Activated T-cell treated with anti-CD3 and anti-CD28 coated beads for 48 hours (primary cell): ENCODE data around the gene GCN1.

Experiments
- DNase-seq: peaks from one replicate; pipeline ENCODE4 v3.0.0-alpha.2; 2020; ENCODE audit warnings: low read depth

GCN1 gene

DNA sequence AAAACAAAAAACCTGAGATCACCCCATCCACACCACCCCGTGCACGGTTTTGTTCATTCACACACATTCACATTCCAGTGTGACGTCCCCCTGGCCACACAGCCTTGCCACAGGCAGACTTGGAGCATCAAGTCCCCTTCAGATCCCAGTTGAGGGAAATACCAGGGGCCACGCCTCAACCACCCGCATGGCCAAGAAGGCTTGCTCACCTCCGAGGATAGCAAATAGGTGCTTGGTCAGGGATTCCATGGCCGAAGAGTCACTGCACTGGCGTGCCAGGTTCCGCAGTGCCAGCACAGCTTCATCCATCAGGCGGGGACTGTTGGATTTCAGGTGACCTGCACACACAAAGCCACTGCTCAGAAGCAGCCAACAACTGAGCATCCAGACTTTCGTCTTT, 19.0 kb downstream of the GCN1 start:
- no peak for DNase-seq

DNA sequence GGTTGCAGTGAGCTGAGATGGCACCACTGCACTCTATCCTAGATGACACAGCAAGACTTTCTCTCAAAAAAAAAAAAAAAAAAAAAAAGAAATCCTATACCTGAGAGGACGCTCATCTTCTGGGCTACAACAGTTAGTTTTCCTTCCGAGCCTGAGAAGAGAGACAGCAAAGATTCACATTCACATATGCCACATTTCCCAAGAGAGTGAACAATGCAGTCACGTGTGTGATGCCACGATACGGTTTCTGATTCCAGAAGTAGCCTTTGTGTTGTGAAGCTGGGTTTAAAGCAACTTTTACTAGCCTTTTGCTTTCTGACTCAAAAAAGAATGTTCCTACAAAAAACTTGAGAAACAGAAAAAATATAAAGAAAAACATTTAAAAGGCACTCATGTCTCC, 19.5 kb downstream of the GCN1 start:
- no peak for DNase-seq

DNA sequence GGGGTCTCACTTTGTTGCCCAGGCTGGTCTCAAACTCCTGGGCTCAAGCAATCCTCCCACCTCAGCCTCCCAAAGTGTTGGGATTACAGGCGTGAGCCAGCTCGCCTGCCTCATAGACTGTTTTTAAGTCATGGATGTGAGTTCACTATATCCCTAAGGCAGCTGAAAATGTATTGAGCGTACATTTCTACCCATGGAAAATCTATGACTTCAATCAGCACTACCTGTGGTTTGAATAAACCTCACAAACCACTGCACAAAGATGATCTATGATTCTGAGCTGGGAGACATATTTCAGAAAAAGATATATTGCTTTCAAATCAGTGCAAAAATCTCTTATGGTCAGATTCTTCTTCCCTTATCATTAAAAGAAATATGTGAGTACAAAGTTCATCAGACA, 22.5 kb downstream of the GCN1 start:
- DNase-seq = no peak

DNA sequence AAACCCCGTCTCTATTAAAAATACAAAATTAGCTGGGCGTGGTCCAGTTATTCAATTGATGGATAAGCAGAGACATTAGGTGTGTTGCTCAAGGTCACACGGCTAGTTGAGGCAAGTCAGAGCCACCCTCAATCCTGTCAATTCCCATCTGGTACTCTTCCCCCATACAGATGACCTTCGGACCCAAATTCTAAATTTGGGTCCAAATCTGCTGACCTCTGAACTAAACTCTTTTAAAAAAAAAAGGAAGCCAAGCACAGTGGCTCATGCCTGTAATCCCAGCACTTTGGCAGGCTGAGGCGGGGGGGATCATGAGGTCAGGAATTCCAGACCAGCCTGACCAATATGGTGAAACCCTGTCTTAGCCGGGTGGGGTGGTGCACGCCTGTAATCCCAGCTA, 23.9 kb downstream of the GCN1 start:
- DNase-seq = no peak

DNA sequence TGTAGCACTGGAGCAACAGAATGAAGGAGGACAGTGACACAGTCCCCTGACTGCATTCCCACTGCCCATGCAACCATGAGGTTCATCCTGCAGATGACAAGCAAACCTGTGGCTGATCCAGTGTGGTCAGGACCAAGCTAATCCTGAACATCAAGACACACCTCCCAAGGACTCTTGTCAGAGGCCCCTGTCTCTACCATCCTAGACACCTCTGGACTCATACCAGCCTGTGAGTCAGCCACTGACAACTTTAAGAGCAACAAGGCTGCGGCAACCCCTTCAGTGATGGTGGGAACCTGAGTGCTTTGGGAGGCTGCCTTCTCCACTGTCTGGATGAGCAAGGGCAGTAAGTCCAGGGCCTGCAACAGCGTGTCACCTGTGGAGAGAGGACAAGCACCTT, 24.6 kb downstream of the GCN1 start:
- DNase-seq = no peak

DNA sequence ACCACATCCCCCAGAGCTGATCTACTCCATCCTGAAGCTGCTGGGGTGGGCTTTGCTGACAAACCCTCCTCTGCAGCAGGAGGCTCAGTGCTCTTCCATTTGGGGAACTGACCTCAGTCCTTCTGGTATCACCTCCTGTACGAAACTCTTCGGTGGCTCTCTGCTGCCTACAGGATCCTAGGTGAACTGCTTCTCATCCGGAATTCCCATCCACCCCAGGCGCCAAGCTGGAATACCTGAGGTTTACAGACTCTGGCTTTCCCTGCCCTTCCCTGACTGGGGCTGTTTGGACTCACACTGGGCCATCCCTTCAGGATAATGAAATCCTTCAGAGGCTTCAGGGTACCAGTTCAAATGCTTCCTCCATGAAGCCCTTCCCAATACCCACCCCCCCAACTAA, 26.2 kb downstream of the GCN1 start:
- no peak for DNase-seq

DNA sequence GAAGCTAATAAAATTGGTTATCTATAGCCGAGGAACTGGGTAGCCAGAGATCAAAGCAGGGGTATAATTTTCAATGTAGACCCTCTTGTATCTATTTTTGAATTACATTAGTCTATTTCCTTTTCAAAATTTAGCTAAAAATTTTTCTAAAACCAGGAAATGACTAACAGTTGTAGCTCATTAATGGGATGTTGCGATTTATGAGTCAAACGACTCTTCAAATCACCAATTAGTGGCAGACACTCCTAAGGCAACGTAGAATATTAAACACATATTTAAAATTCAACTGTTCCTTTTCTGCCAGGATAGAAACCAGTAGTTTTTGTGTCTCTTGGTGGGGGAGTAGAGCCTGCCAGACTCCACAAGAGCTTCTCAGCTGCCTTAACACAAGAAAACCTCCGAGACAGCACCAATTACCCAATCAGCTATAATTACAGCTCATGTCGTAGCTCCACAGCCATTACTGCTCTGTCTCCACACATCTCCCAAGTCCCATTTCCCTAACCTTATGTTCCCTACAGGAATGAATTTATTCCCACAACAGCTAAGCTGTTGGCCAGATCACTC, 26.9 kb downstream of the GCN1 start:
- no peak for DNase-seq

DNA sequence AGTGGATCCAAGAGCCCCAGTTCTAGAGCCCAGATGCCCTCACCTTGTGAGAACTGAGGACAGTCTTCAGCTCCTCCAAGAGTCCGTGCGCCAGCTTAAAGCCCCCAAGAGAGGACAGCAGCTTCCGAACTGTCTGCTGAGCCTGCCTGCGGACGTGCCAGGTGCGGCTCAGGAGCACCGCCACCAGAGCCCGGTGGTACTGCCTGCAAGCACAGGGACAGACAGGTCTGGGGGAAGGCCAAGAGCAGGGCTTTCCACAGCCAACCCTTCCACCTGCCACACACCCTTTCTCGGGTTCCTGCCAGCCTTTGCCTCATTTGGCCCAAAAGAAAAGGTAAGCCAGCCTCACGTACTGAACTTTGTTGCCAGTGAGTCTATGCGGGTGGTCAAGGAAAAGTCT, 30.2 kb downstream of the GCN1 start:
- no peak for DNase-seq

DNA sequence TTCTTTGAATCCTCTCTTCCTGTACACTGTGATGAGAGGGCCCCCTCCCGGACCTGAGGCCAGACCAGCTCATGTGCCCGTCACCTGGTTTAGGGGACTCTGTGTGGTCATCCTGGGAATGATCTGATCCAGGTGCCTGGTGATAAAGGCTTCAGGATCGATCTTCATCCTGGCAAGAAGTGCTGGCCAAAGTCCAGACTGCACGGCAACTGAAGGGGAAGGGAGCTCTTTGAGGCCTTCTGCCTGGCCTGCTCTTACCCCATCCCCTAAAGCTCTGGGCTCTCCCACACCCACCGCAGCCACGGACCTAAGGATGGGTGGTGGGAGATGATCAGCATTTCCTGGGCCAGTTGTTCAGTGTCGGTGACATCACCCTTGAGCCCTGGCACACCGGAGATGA, 31.8 kb downstream of the GCN1 start:
- no peak for DNase-seq

DNA sequence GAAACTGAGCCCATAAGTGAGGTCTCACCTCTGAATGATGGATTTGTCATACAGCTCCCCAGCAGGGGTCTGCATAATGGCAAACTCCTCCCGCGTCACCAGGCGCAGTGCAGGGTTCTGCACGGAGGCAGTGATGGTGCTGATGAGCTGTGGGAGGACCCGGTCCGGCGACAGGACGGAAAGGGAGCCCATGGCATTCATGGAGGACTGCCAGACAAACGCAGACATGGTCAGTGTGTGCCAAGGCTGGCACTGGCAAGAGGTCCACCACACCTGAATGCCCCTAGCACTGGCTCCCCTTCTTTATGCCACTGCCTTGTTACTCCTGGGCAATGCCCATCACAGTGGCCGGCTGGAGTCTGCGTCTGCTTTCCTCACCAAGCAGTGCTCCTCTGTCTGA, 32.7 kb downstream of the GCN1 start:
- DNase-seq = no peak

DNA sequence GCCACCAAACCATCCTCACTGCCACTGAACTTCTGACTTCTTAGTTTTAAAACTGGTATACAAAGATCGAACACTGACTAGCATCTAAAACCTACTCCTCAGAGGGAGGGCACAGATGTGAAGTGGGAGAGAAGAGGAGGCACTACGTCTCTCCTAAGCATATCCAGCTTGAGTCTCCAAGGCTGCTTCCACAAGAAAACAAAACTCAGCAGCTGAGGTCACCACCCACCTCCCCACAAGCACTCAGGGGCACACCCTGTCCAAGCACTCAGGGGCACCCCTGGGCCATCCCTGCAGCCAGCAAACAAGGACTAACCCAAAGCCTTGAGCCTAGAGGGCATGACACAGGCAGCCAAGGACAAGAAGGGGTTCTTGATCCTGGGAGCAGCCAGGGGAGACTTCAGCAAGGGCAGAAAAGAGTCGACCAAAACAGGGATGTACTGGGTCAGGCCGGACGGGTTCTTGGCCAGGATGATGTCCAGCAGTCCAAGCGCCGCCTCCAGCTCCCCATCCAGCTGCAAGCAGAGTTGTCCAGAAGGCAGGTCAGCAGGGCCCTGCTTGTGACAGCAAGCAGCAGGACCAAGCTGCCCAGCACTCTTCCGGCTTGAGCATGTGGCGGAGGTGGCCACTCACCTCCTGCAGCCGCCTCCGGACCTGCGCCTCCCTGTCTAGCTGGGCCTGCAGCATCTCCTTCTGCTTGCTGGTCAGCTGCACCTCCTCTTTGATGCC, 34.8 kb downstream of the GCN1 start:
- DNase-seq = no peak

DNA sequence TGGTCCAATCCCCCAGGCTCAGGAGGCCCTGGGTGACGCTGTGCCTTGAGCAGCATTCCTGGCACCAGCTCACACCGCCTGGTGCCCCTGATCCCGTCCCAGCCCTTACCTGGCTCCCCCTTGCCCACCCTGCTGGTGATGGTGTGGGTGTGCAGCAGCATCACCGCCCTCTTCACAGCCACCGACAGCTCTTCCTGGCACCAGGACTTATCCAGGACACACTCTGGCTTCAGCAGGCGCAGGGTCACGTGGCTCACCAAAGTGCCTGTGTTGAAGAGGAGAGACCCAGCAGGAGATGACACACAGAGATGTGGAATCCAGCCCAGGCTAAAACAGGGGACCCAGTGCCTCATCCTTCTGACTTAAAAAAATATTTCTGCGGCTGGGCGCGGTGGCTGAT, 36.2 kb downstream of the GCN1 start:
- no peak for DNase-seq

DNA sequence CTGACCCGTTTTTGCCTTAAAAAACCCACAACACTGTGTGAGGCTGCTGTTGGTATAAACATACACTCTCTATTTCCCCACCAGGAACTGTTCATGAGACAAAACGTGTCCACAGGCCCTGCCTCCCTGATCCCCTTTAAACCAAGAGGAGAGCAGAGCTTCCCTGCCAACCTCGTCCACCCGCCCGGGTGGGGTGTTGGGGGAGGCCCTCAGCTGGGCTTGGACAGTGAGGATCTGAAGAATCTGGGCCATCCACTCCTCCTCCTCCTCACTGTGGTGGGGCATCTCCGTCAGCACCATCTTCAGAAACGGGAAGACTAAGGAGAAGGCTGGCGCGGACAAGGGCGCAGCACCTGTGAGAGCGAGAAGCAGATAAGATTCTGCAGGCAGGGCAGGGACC, 36.8 kb downstream of the GCN1 start:
- no peak for DNase-seq

DNA sequence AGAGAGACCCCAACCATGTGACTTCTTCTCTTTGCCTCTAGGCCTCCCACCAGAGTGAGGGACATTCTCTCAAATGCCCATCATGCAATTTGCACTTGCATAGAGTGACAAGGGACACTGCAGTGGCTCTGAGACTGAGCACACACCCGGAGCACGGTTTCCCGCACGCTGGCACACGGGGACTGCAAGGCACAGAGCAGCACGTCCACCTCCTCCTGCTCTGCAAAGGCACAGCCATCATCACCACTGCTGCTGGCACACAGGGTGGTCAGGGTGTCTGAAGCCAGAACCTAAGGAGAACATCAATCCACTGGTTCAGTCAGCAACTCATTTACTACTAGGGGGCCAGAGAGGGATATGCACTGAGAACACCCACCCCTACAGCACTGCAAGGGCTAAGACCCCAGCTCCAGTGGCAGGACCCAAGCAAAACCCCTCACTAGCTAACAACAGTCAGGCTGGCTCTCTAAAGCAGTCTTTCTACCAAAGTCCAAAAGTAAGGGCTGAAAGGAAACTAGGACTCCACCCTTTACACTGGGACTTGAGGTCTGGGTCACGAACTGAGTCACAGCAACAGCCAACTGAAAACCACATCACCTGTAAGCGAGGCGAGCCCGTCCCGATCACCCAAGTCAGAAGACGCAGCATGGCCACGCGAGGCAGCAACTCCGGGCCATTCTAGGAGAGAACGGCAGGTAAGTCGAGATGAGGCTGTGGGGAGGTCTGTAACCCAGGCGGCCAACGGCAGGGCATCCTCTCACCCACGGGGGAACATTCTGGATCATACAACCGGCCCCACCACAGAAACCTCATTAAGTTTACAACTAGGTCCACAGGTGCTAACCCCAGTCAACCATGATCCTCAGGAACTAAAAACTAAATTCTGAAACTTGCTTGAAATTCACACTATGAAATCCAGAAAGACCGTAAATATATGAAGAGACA, 37.9 kb downstream of the GCN1 start:
- no peak for DNase-seq

DNA sequence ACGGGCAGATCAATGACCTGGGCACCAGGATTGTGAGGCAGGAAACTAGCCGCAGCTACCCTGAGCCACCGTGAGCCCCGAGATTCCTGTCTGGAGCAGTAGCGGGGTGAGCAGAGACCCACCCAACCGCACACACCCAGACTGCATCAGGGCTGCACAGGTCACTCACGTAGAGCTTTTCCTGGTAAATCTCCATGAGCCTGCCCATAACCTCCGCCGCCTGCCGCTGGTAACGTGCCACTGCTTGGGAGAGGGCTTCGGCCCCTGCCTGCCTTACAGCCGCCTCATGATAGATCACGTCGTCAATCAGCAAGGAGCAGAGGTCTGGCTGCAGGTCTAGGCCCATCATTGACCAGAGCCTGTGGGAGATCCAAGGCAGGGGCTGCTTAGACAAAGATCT, 39.4 kb downstream of the GCN1 start:
- DNase-seq = no peak

DNA sequence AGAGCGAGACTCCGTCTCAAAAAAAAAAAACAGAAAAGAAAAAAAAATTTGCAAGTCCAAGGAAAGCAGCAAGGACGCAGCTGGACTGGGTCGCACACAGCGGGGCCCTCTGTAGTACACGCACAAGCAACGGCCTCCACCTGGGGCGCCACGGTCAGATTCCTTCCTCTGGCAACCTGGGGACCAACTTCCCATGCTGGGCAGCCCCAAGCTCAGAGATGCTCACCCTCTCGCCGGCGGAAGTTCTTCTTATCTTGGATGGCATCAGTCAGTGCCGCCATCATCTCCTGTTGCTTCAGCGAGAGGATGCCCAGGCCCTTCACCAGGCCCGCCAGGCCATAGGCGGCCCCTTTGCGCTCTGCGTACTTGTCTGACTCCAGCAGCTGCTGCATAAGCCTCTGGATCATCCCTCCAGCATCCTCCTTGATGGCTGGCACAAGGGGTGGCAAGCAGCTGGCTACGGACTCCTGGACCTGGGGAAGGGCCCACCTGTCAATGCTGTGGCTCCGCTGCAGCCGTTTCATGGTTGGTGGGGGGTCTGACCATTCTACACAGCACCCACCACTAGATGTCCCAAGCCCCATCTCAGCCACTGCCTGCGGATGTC, 43.5 kb downstream of the GCN1 start:
- no peak for DNase-seq

DNA sequence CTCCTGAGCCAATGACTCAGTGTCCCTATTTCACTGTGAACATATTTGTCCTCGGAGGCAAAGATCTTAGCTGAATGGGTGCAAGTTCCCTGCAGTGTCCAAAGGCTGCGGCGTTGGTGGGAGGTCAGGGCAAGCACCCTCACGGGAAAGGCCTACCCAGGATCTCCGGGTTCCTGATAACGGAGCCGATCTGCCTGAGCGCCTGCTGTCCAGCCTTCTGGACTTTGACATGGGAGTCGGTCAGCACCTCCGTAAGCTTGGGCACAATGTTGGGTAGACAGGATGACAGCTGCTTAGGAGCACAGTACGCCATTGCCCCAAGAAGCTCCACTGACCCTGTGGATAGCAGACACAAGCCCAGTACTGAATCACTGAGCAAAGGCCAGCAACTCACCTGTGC, 46.5 kb downstream of the GCN1 start:
- DNase-seq = no peak

DNA sequence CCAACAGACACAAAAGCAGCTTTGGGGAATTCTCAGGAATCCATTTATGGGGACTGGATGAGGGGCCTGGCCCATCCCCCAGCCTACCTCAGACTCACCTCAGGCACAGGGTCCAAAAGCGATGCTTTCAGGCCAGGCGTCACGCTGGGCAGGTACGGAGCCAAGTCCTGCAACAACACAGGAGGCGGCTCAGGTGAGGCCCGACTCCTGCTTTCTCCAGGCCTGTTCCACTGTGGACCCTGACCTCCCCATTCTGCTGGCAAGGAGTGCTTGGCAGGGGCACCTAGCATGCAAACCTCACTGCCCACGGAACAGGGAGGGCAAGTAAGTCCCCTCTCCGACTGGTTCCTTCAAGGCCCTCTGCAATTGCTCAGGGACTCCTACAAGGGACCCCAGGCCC, 49.4 kb downstream of the GCN1 start:
- no peak for DNase-seq

DNA sequence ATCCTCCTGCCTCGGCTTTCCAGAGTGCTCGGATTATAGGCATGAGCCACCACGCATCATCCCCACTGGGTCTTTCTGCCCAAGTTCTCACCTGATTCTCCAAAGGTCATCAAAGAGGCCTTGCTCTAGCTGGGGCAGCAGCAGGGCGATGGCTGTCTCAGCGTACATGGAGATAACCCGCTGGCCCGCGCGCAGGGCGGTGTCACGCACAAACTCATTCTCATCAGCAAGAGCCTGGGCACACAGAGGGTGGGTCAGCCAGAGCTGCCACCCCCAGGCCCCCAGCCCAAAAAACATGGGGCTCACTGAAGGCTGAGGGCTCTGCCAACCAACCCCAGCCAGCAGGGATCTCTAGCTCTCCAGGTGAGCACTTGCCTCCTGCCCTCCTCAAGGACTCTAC, 50.3 kb downstream of the GCN1 start:
- DNase-seq = no peak

DNA sequence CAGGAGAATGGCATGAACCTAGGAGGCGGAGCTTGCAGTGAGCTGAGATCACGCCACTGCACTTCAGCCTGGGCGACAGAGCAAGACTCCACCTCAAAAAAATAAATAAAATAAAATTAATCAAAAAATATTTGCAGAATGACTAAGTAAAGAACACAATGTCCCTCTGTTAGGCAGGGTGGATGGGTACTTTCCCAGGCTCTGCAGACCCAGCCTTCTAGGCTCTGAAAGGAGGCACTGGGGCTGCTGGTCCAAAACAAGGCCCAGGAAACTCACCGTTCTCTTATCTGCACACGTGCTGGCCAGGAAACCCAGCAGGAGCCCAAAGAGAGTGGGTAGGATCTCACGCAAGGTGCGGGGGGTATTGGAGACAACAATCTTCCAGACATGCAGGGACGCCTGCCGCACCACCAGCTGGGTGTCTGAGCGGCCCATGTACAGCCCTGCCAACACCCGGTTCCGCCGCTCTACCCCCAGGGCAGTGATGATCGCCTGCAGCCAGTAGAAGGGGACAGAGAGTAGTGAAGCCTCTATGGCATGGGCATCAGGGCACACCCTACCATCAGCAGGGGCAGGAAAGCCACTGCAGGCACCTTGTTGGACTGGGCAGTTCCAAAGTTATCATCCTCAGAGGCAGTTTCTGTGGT, 52.2 kb downstream of the GCN1 start:
- no peak for DNase-seq

DNA sequence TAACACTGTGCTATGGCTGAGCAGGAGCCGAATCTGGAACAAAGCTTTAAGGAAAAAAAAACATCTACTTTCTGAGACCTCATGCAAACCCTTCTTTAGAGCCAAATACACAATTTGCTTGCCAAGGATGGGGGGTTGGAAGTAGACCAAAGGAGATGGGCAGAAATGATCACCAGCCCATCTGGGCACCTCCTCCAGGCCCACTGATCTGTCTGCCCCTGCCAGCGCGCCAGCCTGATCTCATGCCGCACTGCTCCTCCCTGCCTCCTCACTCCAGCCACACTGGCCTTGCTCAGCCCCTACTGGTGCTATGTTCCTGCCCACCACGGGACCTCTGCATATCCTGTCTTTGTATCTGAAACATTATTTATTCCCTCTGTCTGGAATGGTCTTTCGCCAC, 53.2 kb downstream of the GCN1 start:
- no peak for DNase-seq

DNA sequence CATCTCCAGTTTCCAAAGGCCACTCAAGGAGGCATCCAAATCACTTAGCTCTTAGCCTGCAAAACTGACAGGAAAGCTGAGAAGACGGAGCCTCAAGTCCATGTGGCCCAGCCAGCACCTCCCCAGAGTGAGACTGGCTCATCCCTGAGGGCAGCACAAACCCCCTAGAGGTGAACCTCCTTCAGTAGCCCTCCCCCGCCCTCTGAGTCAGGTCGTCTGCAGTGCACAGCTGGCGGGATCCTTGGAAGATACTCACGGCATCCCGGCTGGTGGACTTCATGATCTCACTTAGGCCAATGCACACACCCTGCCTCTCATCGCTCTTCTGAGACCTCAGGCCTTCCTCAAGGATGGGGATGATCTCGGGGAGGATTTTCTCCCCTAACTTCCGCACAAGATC, 53.9 kb downstream of the GCN1 start:
- no peak for DNase-seq
